Neural cell (in vitro differentiated cells): ENCODE data around the gene AFAP1.

Experiments
- CTCF ChIP-seq: fragments of 450-650 bp; IDR thresholded peaks from 2 replicates; pipeline ENCODE4 v1.5.1; 2014; ENCODE audit warnings: antibody characterized with exemption, mild to moderate bottlenecking, moderate library complexity; ENCODE audit not compliant: poor library complexity, severe bottlenecking
- TF ChIP-seq, protein P1 (sequence below): IDR thresholded peaks from 2 replicates; pipeline ENCODE4 v1.6.1; 2012; ENCODE audit warnings: borderline replicate concordance

- TF ChIP-seq CTCF: no peak
- TF ChIP-seq, protein P1, sequence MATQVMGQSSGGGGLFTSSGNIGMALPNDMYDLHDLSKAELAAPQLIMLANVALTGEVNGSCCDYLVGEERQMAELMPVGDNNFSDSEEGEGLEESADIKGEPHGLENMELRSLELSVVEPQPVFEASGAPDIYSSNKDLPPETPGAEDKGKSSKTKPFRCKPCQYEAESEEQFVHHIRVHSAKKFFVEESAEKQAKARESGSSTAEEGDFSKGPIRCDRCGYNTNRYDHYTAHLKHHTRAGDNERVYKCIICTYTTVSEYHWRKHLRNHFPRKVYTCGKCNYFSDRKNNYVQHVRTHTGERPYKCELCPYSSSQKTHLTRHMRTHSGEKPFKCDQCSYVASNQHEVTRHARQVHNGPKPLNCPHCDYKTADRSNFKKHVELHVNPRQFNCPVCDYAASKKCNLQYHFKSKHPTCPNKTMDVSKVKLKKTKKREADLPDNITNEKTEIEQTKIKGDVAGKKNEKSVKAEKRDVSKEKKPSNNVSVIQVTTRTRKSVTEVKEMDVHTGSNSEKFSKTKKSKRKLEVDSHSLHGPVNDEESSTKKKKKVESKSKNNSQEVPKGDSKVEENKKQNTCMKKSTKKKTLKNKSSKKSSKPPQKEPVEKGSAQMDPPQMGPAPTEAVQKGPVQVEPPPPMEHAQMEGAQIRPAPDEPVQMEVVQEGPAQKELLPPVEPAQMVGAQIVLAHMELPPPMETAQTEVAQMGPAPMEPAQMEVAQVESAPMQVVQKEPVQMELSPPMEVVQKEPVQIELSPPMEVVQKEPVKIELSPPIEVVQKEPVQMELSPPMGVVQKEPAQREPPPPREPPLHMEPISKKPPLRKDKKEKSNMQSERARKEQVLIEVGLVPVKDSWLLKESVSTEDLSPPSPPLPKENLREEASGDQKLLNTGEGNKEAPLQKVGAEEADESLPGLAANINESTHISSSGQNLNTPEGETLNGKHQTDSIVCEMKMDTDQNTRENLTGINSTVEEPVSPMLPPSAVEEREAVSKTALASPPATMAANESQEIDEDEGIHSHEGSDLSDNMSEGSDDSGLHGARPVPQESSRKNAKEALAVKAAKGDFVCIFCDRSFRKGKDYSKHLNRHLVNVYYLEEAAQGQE: no peak
Observed at GRCh38 chr4:7759216-7759615, 180.4 kb downstream of the AFAP1 start.
